HG03442 (cell line): ENCODE results near the gene NDUFB8.
A peak's percentile ranks its signal among the peaks of the same experiment; 100 is the strongest.

ENCODE experiments used
- ATAC-seq: cut with Tn5 transposase; IDR thresholded peaks from one replicate; pipeline ENCODE4 v1.9.1; 2021; ENCODE audit warnings: mild to moderate bottlenecking, moderate library complexity; ENCODE audit not compliant: unreplicated experiment

NDUFB8 gene

GRCh38 chr10:100508266-100508665 lies 21.4 kb downstream of the NDUFB8 start:
- no peak for ATAC-seq

- no peak for ATAC-seq
These were observed 22.3 kb downstream of the NDUFB8 start for GRCh38 chr10:100507357-100507732.

GRCh38 chr10:100506596-100507356 lies 22.9 kb downstream of the NDUFB8 start:
- ATAC-seq = no peak

- no peak for ATAC-seq
These were observed 24.5 kb downstream of the NDUFB8 start for GRCh38 chr10:100505164-100505563.

GRCh38 chr10:100504096-100504495 lies 25.6 kb downstream of the NDUFB8 start:
- no peak for ATAC-seq

- no peak for ATAC-seq
These were observed 26.7 kb downstream of the NDUFB8 start for GRCh38 chr10:100502926-100503494.

- no peak for ATAC-seq
These were observed 28.2 kb downstream of the NDUFB8 start for GRCh38 chr10:100501423-100501822.

- no peak for ATAC-seq
These were observed 31.6 kb downstream of the NDUFB8 start for GRCh38 chr10:100498059-100498458.

- ATAC-seq = no peak
These were observed 33.1 kb downstream of the NDUFB8 start for GRCh38 chr10:100496567-100496966.

- no peak for ATAC-seq
These were observed 39.1 kb downstream of the NDUFB8 start for GRCh38 chr10:100490531-100490930.

GRCh38 chr10:100489396-100489795 lies 40.3 kb downstream of the NDUFB8 start:
- no peak for ATAC-seq

GRCh38 chr10:100487529-100487928 lies 42.1 kb downstream of the NDUFB8 start:
- ATAC-seq = no peak

GRCh38 chr10:100485801-100486495 lies 43.7 kb downstream of the NDUFB8 start:
- no peak for ATAC-seq

GRCh38 chr10:100485366-100485765 lies 44.3 kb downstream of the NDUFB8 start:
- no peak for ATAC-seq

- ATAC-seq = no peak
These were observed 45.6 kb downstream of the NDUFB8 start for GRCh38 chr10:100483876-100484666.

GRCh38 chr10:100482834-100483185 lies 46.9 kb downstream of the NDUFB8 start:
- no peak for ATAC-seq

- ATAC-seq = no peak
These were observed 47.4 kb downstream of the NDUFB8 start for GRCh38 chr10:100482181-100482833.

GRCh38 chr10:100481462-100482081 lies 48.1 kb downstream of the NDUFB8 start:
- ATAC-seq = peak; percentile 94

- ATAC-seq = no peak
These were observed 49.7 kb downstream of the NDUFB8 start for GRCh38 chr10:100480002-100480401.

- ATAC-seq = no peak
These were observed 50.6 kb downstream of the NDUFB8 start for GRCh38 chr10:100479037-100479436.
